Chondrocyte (in vitro differentiated cells): ENCODE measurements around the gene VAPA. TPM values are rescaled to one million over a fixed set of nuclear protein-coding genes. Genes with fewer than 3 reads are reported as not detected.
A peak's percentile ranks its signal among the peaks of the same experiment; 100 is the strongest.

Experiments
- DNase-seq: peaks from one replicate; pipeline ENCODE4 v3.0.0; 2021; ENCODE audit warnings: mixed read lengths, low spot score
- H3K27ac Mint-ChIP-seq: one replicate; pipeline ENCODE4 v1.8.0; 2021; ENCODE audit warnings: mild to moderate bottlenecking, moderate library complexity, mixed read lengths; ENCODE audit not compliant: unreplicated experiment
- H3K27me3 Mint-ChIP-seq: 2 replicates; pipeline ENCODE4 v1.8.0; 2021; ENCODE audit warnings: low read depth, mixed read lengths
- H3K36me3 Mint-ChIP-seq: 2 replicates; pipeline ENCODE4 v1.8.0; 2021; ENCODE audit warnings: low read depth, mixed read lengths
- H3K4me1 Mint-ChIP-seq: 2 replicates; pipeline ENCODE4 v1.8.0; 2021; ENCODE audit warnings: low read depth, mild to moderate bottlenecking, mixed read lengths
- H3K4me3 Mint-ChIP-seq: one replicate; pipeline ENCODE4 v1.8.0; 2021; ENCODE audit warnings: mild to moderate bottlenecking, moderate library complexity, mixed read lengths; ENCODE audit not compliant: unreplicated experiment
- H3K9me3 Mint-ChIP-seq: 2 replicates; pipeline ENCODE4 v1.8.0; 2021; ENCODE audit warnings: low read depth, mixed read lengths
- total RNA-seq: library from RNA; stranded (reverse); gene quantifications from 3 replicates; pipeline ENCODE4 v1.2.1, GENCODE V29; 2021
- TF ChIP-seq, protein P1 (sequence below): fragments of 200-600 bp; sonication (generic); IDR thresholded peaks from 2 replicates; pipeline ENCODE4 v1.5.0; 2021; ENCODE audit warnings: antibody characterized with exemption, mild to moderate bottlenecking, moderate library complexity

The VAPA gene
- total RNA-seq, 1 donor from 2014 or later, result 143 TPM

- no peak overlapping the region for H3K27ac Mint-ChIP-seq
- peaks cover 7% of the 10 kb centered on the region for H3K36me3 Mint-ChIP-seq
- no peaks in the 10 kb centered on the region for H3K27me3 Mint-ChIP-seq
- DNase-seq, result no peak
- H3K4me3 Mint-ChIP-seq, result no peak overlapping the region
- H3K4me1 Mint-ChIP-seq, result peaks cover 20% of the 10 kb centered on the region
- H3K9me3 Mint-ChIP-seq, result peaks cover 13% of the 10 kb centered on the region
- TF ChIP-seq, protein P1, sequence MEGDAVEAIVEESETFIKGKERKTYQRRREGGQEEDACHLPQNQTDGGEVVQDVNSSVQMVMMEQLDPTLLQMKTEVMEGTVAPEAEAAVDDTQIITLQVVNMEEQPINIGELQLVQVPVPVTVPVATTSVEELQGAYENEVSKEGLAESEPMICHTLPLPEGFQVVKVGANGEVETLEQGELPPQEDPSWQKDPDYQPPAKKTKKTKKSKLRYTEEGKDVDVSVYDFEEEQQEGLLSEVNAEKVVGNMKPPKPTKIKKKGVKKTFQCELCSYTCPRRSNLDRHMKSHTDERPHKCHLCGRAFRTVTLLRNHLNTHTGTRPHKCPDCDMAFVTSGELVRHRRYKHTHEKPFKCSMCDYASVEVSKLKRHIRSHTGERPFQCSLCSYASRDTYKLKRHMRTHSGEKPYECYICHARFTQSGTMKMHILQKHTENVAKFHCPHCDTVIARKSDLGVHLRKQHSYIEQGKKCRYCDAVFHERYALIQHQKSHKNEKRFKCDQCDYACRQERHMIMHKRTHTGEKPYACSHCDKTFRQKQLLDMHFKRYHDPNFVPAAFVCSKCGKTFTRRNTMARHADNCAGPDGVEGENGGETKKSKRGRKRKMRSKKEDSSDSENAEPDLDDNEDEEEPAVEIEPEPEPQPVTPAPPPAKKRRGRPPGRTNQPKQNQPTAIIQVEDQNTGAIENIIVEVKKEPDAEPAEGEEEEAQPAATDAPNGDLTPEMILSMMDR, result no peak
These were observed 44.7 kb upstream of the VAPA start for GRCh38 chr18:9868857-9869714.

DNA sequence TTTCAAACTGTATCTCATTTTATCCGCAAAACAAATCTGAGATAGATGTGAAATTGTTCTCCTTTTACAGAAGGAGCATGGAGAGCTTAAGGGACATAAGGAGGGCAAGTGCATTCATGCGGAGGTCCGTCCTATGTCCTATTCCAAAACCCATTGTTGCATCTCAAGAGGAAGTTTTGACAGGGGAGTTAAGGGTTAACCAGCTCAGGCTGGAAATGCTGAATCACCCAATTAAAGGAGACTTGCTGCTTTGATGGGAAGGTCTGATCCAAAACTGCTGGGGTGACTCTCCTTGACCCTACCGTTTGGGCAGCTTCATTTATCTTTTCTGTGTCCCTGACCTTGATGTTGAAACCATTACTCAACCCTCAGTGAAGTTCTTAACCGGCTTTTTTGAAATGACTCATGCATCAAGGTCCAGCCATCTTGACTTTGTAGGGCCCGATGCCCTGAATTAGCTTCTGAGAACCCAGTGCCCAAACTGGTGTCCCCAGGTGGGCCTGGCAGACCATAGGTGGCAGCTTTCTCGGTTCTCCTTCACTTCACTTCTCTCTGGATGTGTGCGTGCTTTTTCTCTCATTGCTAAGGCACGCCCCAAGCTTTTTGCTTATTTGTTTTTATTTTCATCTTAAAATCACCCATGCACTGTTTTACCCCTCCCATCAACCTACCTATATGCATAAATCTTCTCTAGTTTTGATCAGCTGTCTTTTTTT, 43.9 kb upstream of the VAPA start:
- TF ChIP-seq, protein P1, result no peak
- no peak overlapping the region for H3K4me3 Mint-ChIP-seq
- H3K4me1 Mint-ChIP-seq, result peaks cover 22% of the 10 kb centered on the region
- no peak for DNase-seq
- H3K27me3 Mint-ChIP-seq, result no peaks in the 10 kb centered on the region
- peak overlapping the region; percentile 18 for H3K27ac Mint-ChIP-seq
- peaks cover 7% of the 10 kb centered on the region for H3K36me3 Mint-ChIP-seq
- H3K9me3 Mint-ChIP-seq, result peaks cover 13% of the 10 kb centered on the region

- Mint-ChIP-seq H3K4me1 (peaks cover 24% of the 10 kb centered on the region), H3K4me3 (no peak overlapping the region), H3K27ac (peak overlapping the region; percentile 18), H3K36me3 (peaks cover 5% of the 10 kb centered on the region), H3K27me3 (no peaks in the 10 kb centered on the region), H3K9me3 (peaks cover 8% of the 10 kb centered on the region)
- no peak for DNase-seq
- TF ChIP-seq, protein P1, result no peak
These were observed 43.3 kb upstream of the VAPA start for GRCh38 chr18:9870431-9871008.

DNA sequence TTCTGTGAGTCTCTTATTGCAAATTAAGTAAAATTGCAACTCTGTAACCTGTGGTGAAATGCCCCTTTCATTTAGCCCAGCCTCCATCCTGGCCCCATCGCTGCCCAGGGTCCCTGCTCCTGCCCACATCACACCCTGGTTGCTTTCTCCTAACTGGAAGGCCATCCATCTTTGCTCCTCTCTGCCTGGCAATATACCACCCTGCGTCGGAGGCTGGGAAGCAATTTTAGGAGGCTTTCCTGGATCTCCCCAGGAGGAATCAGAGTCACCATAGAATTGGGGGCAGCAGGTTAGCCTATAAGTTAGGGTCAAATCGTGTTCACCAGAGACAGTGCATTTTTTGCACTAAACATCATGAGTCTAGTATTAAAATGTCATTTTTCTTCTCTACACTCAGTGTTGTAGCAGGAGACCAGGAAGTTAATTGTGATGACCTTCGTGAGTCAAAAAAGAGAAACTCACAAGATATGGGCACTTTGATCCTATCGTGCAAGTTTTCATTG, 42.5 kb upstream of the VAPA start:
- Mint-ChIP-seq H3K4me3 (no peak overlapping the region), H3K36me3 (no peaks in the 10 kb centered on the region), H3K4me1 (peaks cover 26% of the 10 kb centered on the region), H3K27me3 (no peaks in the 10 kb centered on the region), H3K9me3 (peaks cover under 1% of the 10 kb centered on the region), H3K27ac (no peak overlapping the region)
- DNase-seq, result no peak
- TF ChIP-seq, protein P1, result no peak

- no peak overlapping the region for H3K27ac Mint-ChIP-seq
- peaks cover 39% of the 10 kb centered on the region for H3K4me1 Mint-ChIP-seq
- no peaks in the 10 kb centered on the region for H3K9me3 Mint-ChIP-seq
- TF ChIP-seq, protein P1, result no peak
- no peak for DNase-seq
- no peaks in the 10 kb centered on the region for H3K36me3 Mint-ChIP-seq
- no peak overlapping the region for H3K4me3 Mint-ChIP-seq
- no peaks in the 10 kb centered on the region for H3K27me3 Mint-ChIP-seq
These were observed 41.0 kb upstream of the VAPA start for GRCh38 chr18:9872823-9873222.
